GM18909 (cell line): ENCODE measurements around the gene LUZP4.
"Not testable (repeated sequence)": the region's sequence is repeated elsewhere in the genome, so short reads cannot be mapped to it uniquely, and the experiment has no call there.

Experiments used
- ATAC-seq: cut with Tn5 transposase; IDR thresholded peaks from one replicate; pipeline ENCODE4 v1.9.1; 2021; ENCODE audit warnings: mild to moderate bottlenecking; ENCODE audit not compliant: unreplicated experiment, poor library complexity

Gene LUZP4

GRCh38 chrX:115333446-115333845, 43.9 kb downstream of the LUZP4 start:
- ATAC-seq = no peak

GRCh38 chrX:115337491-115338144, 48.1 kb downstream of the LUZP4 start:
- ATAC-seq = no peak

GRCh38 chrX:115339441-115340025, 50.0 kb downstream of the LUZP4 start:
- ATAC-seq = no peak

- no peak for ATAC-seq
Measured at GRCh38 chrX:115341421-115341820, 51.9 kb downstream of the LUZP4 start.

GRCh38 chrX:115344885-115345614, 55.5 kb downstream of the LUZP4 start:
- no peak for ATAC-seq

- no peak for ATAC-seq
Measured at GRCh38 chrX:115345615-115346014, 56.1 kb downstream of the LUZP4 start.

DNA sequence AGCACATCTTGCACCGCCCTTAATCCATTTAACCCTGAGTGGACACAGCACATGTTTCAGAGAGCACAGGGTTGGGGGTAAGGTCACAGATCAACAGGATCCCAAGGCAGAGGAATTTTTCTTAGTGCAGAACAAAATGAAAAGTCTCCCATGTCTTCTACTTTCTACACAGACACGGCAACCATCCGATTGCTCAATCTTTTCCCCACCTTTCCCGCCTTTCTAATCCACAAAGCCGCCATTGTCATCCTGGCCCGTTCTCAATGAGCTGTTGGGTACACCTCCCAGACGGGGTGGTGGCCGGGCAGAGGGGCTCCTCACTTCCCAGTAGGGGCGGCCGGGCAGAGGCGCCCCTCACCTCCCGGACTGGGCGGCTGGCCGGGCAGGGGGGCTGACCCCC, 57.2 kb downstream of the LUZP4 start:
- ATAC-seq = not testable (repeated sequence)

GRCh38 chrX:115348446-115349225, 59.1 kb downstream of the LUZP4 start:
- ATAC-seq = no peak

DNA sequence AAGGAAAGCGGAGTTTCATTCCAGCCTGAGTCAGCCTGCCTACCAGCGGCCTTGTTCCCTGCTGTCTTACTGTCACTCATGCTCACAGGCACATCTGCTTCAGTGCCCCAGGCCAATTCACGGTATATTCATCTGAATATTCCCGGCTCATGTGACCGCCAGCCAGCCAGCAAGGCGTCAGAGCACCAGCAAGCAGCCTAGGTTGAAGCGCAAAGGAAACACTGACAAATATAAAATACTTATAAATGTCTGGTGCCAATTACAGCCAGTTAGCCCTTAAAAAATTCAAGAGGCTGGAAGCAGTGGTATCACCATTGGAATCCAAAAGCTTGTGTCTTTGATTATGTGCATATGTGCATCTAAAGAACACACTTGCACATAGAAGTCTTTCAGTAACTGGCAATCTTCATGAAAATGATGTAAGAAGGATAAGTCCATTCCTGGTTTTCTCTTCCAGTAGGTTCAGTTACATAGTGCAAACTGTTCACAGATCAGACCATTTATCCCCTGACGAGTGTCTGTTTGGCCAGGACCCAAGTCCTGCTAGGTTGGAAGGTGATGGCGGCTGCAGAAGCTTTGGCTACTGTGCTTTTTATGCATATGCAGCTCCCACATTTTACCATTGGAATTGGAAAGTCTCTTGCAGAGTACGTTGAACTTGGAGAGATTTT, 61.3 kb downstream of the LUZP4 start:
- ATAC-seq = no peak

DNA sequence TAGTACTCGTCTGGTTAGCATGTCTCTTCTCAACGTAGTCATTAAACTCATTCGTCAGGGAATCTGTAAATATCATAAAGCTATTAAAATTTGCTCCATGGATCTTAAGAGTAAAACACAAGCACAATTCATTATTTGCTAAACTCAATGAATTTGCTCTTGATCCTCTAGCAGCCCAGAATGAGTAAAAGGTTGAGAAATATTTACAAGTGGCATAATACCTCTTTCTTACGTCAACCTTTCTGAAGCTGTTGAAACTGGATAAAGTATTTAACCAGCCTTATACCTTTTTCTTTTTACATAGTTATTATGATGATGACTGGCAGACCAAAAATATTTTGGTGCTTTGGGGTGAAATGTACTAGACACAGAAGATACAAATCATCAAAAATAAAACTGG, 66.9 kb downstream of the LUZP4 start:
- no peak for ATAC-seq
